AG09309 (cell line): Measurements from ENCODE around the gene GPR107.

Source experiments
- DNase-seq: peaks from one replicate; pipeline ENCODE4 v3.0.0-alpha.2; 2010; ENCODE audit warnings: low read depth
- H3K4me3 ChIP-seq: 2 replicates; pipeline ENCODE4 v1.5.1; 2011; ENCODE audit warnings: mild to moderate bottlenecking, low read depth, low read length, moderate library complexity; ENCODE audit not compliant: control insufficient read depth
- TF ChIP-seq, protein P1 (sequence below): IDR thresholded peaks from 2 replicates; pipeline ENCODE4 v1.5.1; 2011; ENCODE audit warnings: mild to moderate bottlenecking, low read depth, low read length, inconsistent platforms; ENCODE audit not compliant: insufficient read depth, control insufficient read depth; ENCODE audit errors: missing control alignments

GPR107 gene

DNA sequence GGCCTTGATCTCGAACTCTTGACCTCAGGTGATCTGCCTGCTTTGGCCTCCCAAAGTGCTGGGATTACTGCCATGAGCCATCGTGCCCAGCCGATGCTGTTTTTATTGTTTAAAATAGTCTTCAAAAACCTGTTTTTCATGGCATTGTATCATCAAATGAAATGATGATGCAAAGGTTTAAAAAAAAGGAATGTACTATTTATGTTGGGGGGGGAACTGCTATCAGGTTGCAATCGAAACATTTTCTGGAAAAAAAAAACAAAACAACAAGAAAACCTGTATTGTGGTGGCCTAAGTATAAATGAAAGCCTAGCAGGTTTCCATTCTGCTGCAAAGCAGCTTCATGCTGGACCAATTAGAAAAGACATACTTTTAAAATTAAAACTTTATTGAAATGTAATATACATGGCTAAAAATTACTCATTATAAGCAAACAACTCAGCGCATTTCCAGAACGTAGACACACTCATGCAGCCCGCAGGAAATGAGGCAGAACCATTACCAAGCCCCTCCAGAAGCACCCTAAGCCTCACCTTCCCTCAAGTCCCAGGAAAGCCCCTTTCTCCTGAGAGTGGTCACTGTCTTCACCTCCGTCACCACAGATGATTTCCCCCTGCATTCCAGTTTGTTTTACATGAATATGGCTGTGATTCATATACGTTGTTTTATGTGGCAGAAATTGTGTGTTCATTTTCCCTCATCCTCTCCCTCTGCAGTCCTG is 19.0 kb downstream of the GPR107 start:
- TF ChIP-seq, protein P1, sequence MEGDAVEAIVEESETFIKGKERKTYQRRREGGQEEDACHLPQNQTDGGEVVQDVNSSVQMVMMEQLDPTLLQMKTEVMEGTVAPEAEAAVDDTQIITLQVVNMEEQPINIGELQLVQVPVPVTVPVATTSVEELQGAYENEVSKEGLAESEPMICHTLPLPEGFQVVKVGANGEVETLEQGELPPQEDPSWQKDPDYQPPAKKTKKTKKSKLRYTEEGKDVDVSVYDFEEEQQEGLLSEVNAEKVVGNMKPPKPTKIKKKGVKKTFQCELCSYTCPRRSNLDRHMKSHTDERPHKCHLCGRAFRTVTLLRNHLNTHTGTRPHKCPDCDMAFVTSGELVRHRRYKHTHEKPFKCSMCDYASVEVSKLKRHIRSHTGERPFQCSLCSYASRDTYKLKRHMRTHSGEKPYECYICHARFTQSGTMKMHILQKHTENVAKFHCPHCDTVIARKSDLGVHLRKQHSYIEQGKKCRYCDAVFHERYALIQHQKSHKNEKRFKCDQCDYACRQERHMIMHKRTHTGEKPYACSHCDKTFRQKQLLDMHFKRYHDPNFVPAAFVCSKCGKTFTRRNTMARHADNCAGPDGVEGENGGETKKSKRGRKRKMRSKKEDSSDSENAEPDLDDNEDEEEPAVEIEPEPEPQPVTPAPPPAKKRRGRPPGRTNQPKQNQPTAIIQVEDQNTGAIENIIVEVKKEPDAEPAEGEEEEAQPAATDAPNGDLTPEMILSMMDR = no peak
- DNase-seq = no peak
- H3K4me3 ChIP-seq = no peak overlapping the region

DNA sequence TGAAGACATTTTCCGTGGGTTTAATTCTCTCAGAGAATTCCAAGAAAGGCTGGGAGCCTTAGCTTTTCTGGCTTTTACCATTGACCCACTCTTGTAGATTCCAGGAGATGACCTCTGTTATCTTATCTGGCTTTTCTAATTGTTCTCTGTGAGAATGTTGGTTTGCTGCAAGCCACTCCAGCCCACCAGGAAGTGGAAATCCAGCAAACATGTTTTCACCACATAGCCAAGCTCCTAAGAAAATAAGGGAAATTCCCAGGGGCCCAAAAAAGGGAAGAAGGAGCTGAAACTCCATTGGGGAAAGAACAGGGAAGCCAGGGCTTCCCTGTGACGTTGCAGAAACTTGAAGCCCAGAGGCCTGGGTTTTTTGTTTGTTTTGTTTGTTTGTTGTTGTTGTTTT is 19.7 kb downstream of the GPR107 start:
- no peak for DNase-seq
- no peak overlapping the region for H3K4me3 ChIP-seq
- TF ChIP-seq, protein P1 = no peak

DNA sequence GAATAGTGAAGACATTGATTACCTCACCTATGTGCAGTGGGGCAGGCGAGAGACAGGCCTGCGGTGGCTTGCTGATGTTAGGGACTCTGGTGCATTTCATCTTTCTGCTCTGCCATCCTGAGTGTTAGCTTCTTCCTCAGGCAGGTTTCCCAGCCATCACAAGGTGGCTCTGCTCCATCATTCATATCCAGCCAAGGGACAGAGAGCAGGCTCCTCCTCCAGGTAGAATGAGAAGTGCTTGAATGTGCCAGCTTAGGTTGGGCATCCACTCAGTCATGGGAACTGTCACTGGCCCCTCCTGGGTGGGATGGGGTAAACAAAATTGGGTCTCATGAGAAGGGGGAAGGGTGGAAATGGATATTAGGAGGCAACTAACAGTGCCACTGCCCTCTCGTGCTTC is 24.8 kb downstream of the GPR107 start:
- TF ChIP-seq, protein P1 = no peak
- no peak overlapping the region for H3K4me3 ChIP-seq
- no peak for DNase-seq

DNA sequence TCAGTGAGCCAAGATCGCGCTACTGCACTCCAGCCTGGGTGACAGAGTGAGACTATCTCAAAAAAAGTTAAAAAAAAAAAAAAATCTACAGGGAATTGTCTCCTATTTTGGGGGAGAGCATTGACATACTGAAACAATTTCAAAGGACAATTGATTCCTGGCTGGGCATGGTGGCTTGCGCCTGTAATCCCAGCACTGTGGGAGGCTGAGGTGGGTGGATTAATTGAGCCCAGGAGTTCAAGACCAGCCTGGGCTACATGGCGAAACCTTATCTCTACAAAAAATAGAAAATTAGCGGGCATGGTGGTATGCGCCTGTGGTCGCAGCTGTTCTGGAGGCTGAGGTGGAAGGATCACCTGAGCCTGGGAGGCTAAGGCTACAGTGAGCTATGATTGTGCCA is 30.6 kb downstream of the GPR107 start:
- DNase-seq = no peak

DNA sequence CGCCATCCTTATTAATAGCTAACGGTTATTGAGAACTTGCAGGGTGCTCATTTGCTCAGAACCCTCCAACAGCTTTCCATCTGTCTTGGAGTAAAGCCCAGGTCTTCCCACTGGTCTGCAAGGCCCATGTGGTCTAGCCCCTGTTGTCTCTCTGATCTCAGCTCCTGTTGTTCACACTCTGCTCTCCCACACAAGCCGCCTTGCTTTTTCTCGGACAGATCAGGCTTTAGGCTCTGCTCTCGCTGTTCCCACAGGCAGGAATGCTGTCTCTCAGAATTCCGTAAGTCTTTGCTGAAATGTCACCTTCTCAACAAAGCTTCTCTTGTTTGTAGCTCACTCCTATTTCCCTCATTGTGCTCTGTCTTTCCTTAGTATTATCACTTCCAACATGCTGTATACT is 34.3 kb downstream of the GPR107 start:
- TF ChIP-seq, protein P1 = no peak
- DNase-seq = no peak
- no peak overlapping the region for H3K4me3 ChIP-seq

More for the DNA sequence above, 30.6 kb downstream of the GPR107 start:
- TF ChIP-seq, protein P1 = no peak
- no peak overlapping the region for H3K4me3 ChIP-seq

- no peak for DNase-seq
- H3K4me3 ChIP-seq = no peak overlapping the region
- TF ChIP-seq, protein P1 = no peak
Observed at GRCh38 chr9:130089141-130089540, 35.4 kb downstream of the GPR107 start.
